Mesendoderm (in vitro differentiated cells): ENCODE data around the gene GP2.

ENCODE experiments used
- DNase-seq: peaks from one replicate; pipeline ENCODE4 v3.0.0; 2013
- H2AK5ac ChIP-seq: 2 replicates; pipeline ENCODE4 v1.6.1; 2013; ENCODE audit warnings: low read length, inconsistent platforms
- H2BK120ac ChIP-seq: 2 replicates; pipeline ENCODE4 v1.6.1; 2013; ENCODE audit warnings: low read depth, mild to moderate bottlenecking, low read length, moderate library complexity, mixed read lengths
- H2BK15ac ChIP-seq: replicated peaks from 2 replicates; pipeline ENCODE4 v1.6.1; 2013; ENCODE audit warnings: low read depth, mild to moderate bottlenecking, moderate library complexity
- H2BK5ac ChIP-seq: 2 replicates; pipeline ENCODE4 v1.6.1; 2013; ENCODE audit warnings: low read length, inconsistent platforms
- H3K18ac ChIP-seq: 2 replicates; pipeline ENCODE4 v1.6.1; 2013; ENCODE audit warnings: mild to moderate bottlenecking, low read length, mixed read lengths
- H3K23ac ChIP-seq: one replicate; pipeline ENCODE4 v1.6.1; 2013; ENCODE audit warnings: low read length
- H3K27ac ChIP-seq: 2 replicates; pipeline ENCODE4 v1.5.1; 2013; ENCODE audit warnings: low read depth, mild to moderate bottlenecking, inconsistent platforms, low read length, moderate library complexity
- H3K27me3 ChIP-seq: 2 replicates; pipeline ENCODE4 v1.6.1; 2013; ENCODE audit warnings: low read length, control low read depth, mild to moderate bottlenecking, inconsistent platforms; ENCODE audit not compliant: insufficient read depth, poor library complexity
- H3K36me3 ChIP-seq: 2 replicates; pipeline ENCODE4 v1.6.1; 2013; ENCODE audit warnings: low read length, inconsistent platforms; ENCODE audit not compliant: control insufficient read depth, insufficient read depth
- H3K4ac ChIP-seq: one replicate; pipeline ENCODE4 v1.6.1; 2013; ENCODE audit warnings: low read depth, mild to moderate bottlenecking, low read length, moderate library complexity
- H3K4me1 ChIP-seq: 2 replicates; pipeline ENCODE4 v1.6.1; 2013; ENCODE audit warnings: low read depth, low read length, inconsistent platforms; ENCODE audit not compliant: control insufficient read depth
- H3K4me2 ChIP-seq: 2 replicates; pipeline ENCODE4 v1.6.1; 2013; ENCODE audit warnings: low read length
- H3K4me3 ChIP-seq: 2 replicates; pipeline ENCODE4 v1.5.1; 2013; ENCODE audit warnings: mild to moderate bottlenecking, low read length
- H3K56ac ChIP-seq: one replicate; pipeline ENCODE4 v1.6.1; 2013; ENCODE audit warnings: low read length
- H3K79me1 ChIP-seq: 2 replicates; pipeline ENCODE4 v1.6.1; 2013; ENCODE audit warnings: low read length, inconsistent platforms
- H3K79me2 ChIP-seq: 2 replicates; pipeline ENCODE4 v1.6.1; 2013; ENCODE audit warnings: mild to moderate bottlenecking, low read length; ENCODE audit not compliant: control insufficient read depth, insufficient read depth
- H3K9ac ChIP-seq: 2 replicates; pipeline ENCODE4 v1.6.1; 2013; ENCODE audit warnings: low read length, inconsistent platforms
- H4K5ac ChIP-seq: one replicate; pipeline ENCODE4 v1.6.1; 2013; ENCODE audit warnings: low read length
- H4K8ac ChIP-seq: one replicate; pipeline ENCODE4 v1.6.1; 2013; ENCODE audit warnings: low read depth, mild to moderate bottlenecking, control low read depth, low read length, moderate library complexity
- WGBS: extraction: QIAGEN DNeasy Blood & Tissue Kit; methylation state at CpG from one replicate; pipeline ENCODE4 v1.1.7; 2013; ENCODE audit warnings: low lambda C conversion rate, missing lambda C conversion rate; ENCODE audit not compliant: insufficient coverage; ENCODE audit errors: extremely low coverage; 5-methylcytosine and 5-hydroxymethylcytosine counted together

Gene GP2

GRCh38 chr16:20347666-20348364 lies 20.5 kb upstream of the GP2 start:
- no peak overlapping the region for H2AK5ac ChIP-seq
- no peak overlapping the region for H2BK5ac ChIP-seq

GRCh38 chr16:20344611-20345010 lies 17.3 kb upstream of the GP2 start:
- Histone ChIP-seq H3K27me3 (no peaks in the 10 kb centered on the region), H3K18ac (no peak overlapping the region), H3K79me2 (no peaks in the 10 kb centered on the region), H3K56ac (no peak overlapping the region), H3K36me3 (no peaks in the 10 kb centered on the region), H3K4ac (no peak overlapping the region), H3K23ac (no peak overlapping the region), H3K4me1 (no peaks in the 10 kb centered on the region), H3K4me2 (no peak overlapping the region), H2AK5ac (no peak overlapping the region), H4K5ac (no peak overlapping the region), H3K27ac (no peak overlapping the region), H2BK120ac (no peak overlapping the region), H2BK15ac (no peak overlapping the region), H3K4me3 (no peak overlapping the region), H2BK5ac (no peak overlapping the region), H3K9ac (no peak overlapping the region), H4K8ac (no peak overlapping the region), H3K79me1 (no peaks in the 10 kb centered on the region)
- DNase-seq: no peak
- WGBS: no CpG with 5 or more reads among the region's 5 CpGs

More at GRCh38 chr16:20347666-20348364, 20.5 kb upstream of the GP2 start:
- no peak overlapping the region for H3K4ac ChIP-seq
- no peak overlapping the region for H3K9ac ChIP-seq
- H4K5ac ChIP-seq: no peak overlapping the region
- no CpG with 5 or more reads among the region's 12 CpGs for WGBS
- no peak overlapping the region for H2BK120ac ChIP-seq
- no peaks in the 10 kb centered on the region for H3K79me2 ChIP-seq
- H3K23ac ChIP-seq: no peak overlapping the region
- no peaks in the 10 kb centered on the region for H3K4me1 ChIP-seq
- no peak for DNase-seq
- no peaks in the 10 kb centered on the region for H3K36me3 ChIP-seq
- H2BK15ac ChIP-seq: no peak overlapping the region
- no peak overlapping the region for H3K4me3 ChIP-seq
- no peak overlapping the region for H3K56ac ChIP-seq
- no peak overlapping the region for H3K4me2 ChIP-seq
- H4K8ac ChIP-seq: no peak overlapping the region
- no peaks in the 10 kb centered on the region for H3K79me1 ChIP-seq
- H3K18ac ChIP-seq: no peak overlapping the region
- H3K27me3 ChIP-seq: no peaks in the 10 kb centered on the region
- no peak overlapping the region for H3K27ac ChIP-seq

GRCh38 chr16:20339744-20340143 lies 12.4 kb upstream of the GP2 start:
- Histone ChIP-seq H3K4me2 (no peak overlapping the region), H3K23ac (no peak overlapping the region), H2BK5ac (no peak overlapping the region), H3K79me1 (no peaks in the 10 kb centered on the region), H4K5ac (no peak overlapping the region), H3K79me2 (no peaks in the 10 kb centered on the region), H3K4me1 (no peaks in the 10 kb centered on the region), H2BK15ac (no peak overlapping the region), H3K56ac (no peak overlapping the region), H4K8ac (no peak overlapping the region), H3K27ac (no peak overlapping the region), H3K9ac (no peak overlapping the region), H3K18ac (no peak overlapping the region), H3K4me3 (no peak overlapping the region), H3K27me3 (no peaks in the 10 kb centered on the region), H2BK120ac (no peak overlapping the region), H3K36me3 (no peaks in the 10 kb centered on the region), H3K4ac (no peak overlapping the region), H2AK5ac (no peak overlapping the region)
- no peak for DNase-seq
- no CpG with 5 or more reads among the region's 3 CpGs for WGBS

DNA sequence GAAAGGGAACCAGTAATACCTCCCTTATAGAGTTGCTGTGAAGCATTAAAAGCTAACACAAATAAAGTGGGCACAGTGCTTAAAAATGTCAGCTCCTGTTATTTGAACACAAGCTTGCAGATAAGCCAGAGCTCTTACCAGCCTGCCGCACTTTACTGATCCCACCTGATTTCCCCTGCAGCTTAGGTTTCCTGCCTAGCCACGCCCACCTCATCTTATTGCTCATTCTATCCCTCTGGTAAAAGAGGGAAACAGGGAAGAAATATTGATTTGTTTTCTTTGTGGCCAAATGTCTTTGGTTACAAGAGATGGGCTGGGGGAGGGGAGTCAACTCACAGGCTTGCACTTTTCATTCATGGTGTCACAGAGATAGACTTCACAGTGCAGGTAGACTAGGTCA lies 9.6 kb upstream of the GP2 start:
- no peak overlapping the region for H2BK15ac ChIP-seq
- H2BK5ac ChIP-seq: no peak overlapping the region
- no peak overlapping the region for H3K4ac ChIP-seq
- H3K9ac ChIP-seq: no peak overlapping the region
- no peak overlapping the region for H4K8ac ChIP-seq
- H3K79me1 ChIP-seq: no peaks in the 10 kb centered on the region
- H2BK120ac ChIP-seq: no peak overlapping the region
- H4K5ac ChIP-seq: no peak overlapping the region
- H3K4me2 ChIP-seq: no peak overlapping the region
- no peaks in the 10 kb centered on the region for H3K4me1 ChIP-seq
- no peak overlapping the region for H3K23ac ChIP-seq
- H3K36me3 ChIP-seq: no peaks in the 10 kb centered on the region
- no CpG with 5 or more reads among the region's 2 CpGs for WGBS
- DNase-seq: no peak
- no peaks in the 10 kb centered on the region for H3K79me2 ChIP-seq
- H3K27ac ChIP-seq: no peak overlapping the region
- H3K56ac ChIP-seq: no peak overlapping the region
- H3K18ac ChIP-seq: no peak overlapping the region
- H2AK5ac ChIP-seq: no peak overlapping the region
- H3K27me3 ChIP-seq: no peaks in the 10 kb centered on the region
- H3K4me3 ChIP-seq: no peak overlapping the region

DNA sequence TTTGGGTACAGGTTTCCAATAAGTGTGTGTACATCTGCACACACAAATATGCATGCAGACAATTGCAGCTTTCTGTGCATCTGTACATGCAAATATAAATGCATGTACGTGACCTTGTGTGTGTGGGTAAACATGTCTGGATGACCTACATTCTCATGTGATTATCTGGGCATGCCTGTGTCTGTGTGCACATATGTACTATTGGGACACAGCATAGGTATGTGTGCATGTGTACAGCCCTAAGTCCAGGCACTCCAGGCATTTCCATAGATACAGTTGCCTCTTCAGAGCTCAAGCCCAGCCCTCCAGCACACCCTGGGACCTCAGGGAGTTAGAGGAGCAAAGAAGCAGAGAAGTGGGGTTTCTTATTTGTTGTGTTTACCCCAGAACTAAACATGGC lies 7.1 kb upstream of the GP2 start:
- no peak overlapping the region for H3K9ac ChIP-seq
- H3K79me2 ChIP-seq: no peaks in the 10 kb centered on the region
- no peak overlapping the region for H2AK5ac ChIP-seq
- no CpG with 5 or more reads among the region's 1 CpG for WGBS
- H3K4me1 ChIP-seq: no peaks in the 10 kb centered on the region
- no peak overlapping the region for H3K4ac ChIP-seq
- no peak overlapping the region for H4K8ac ChIP-seq
- H2BK120ac ChIP-seq: no peak overlapping the region
- H3K4me2 ChIP-seq: no peak overlapping the region
- H2BK5ac ChIP-seq: no peak overlapping the region
- H3K4me3 ChIP-seq: no peak overlapping the region
- H3K27me3 ChIP-seq: no peaks in the 10 kb centered on the region
- H3K36me3 ChIP-seq: no peaks in the 10 kb centered on the region
- H3K27ac ChIP-seq: no peak overlapping the region
- no peak overlapping the region for H2BK15ac ChIP-seq
- H3K18ac ChIP-seq: no peak overlapping the region
- H3K23ac ChIP-seq: no peak overlapping the region
- H3K79me1 ChIP-seq: no peaks in the 10 kb centered on the region
- H4K5ac ChIP-seq: no peak overlapping the region
- H3K56ac ChIP-seq: no peak overlapping the region
- DNase-seq: no peak

DNA sequence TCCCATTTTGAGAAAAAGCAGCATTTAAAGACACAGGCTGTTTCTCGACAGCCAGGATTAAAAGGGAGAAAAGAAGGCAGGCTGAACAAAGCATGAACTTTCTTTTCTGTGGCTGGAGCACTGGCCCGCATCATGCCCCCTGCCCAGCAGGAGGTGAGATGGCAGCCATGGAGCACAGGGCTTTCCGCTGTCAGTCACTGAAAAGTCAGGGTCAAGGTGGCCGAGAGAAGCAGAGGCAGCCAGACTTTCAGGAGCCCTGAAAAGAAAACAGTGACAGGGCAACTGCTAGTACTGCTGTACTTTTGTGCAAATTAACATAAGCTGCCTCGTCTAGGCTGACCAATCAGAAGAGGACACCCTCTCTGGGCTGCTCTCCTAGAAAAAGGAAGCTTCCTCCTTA lies 5.8 kb upstream of the GP2 start:
- H2BK5ac ChIP-seq: no peak overlapping the region
- H3K4me3 ChIP-seq: no peak overlapping the region
- no peaks in the 10 kb centered on the region for H3K79me1 ChIP-seq
- no peak overlapping the region for H3K23ac ChIP-seq
- H3K4ac ChIP-seq: no peak overlapping the region
- no peaks in the 10 kb centered on the region for H3K27me3 ChIP-seq
- no peak overlapping the region for H3K27ac ChIP-seq
- WGBS: no CpG with 5 or more reads among the region's 5 CpGs
- H2BK120ac ChIP-seq: no peak overlapping the region
- no peaks in the 10 kb centered on the region for H3K4me1 ChIP-seq
- H3K9ac ChIP-seq: no peak overlapping the region
- no peak overlapping the region for H3K4me2 ChIP-seq
- H3K56ac ChIP-seq: no peak overlapping the region
- no peak overlapping the region for H4K5ac ChIP-seq
- H3K18ac ChIP-seq: no peak overlapping the region
- no peaks in the 10 kb centered on the region for H3K36me3 ChIP-seq
- no peaks in the 10 kb centered on the region for H3K79me2 ChIP-seq
- H2AK5ac ChIP-seq: no peak overlapping the region
- no peak overlapping the region for H4K8ac ChIP-seq
- no peak overlapping the region for H2BK15ac ChIP-seq
- DNase-seq: no peak
